ENCODE results near the gene KNSTRN. TPM values are rescaled to one million over a fixed set of nuclear protein-coding genes. Genes with fewer than 3 reads are reported as not detected.
A peak's percentile ranks its signal among the peaks of the same experiment; 100 is the strongest.

The KNSTRN gene
- total and polyA plus RNA-seq, 2 donors (not counting 1 experiment from before 2014, with no cell fraction given): 22.5 to 30.9 TPM

DNA sequence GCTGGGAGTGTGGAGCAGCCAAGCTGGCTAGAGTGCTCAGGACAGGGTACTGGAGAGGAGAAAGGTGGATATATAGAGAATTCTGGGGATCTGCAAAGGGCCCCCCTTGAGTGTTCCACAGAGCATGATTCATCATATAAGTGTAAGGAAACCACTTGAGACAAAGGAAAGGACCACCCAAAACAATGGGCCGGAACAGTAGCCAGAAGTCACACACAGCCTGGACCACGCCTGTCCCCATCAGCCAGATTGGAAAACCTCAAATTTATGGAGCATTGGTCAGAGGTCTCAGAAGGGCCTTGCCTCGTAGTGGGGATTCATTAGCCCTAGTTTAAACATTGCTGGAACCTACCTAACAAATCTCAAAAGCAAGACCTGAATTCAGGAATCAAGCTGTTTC is 4.9 kb upstream of the KNSTRN start:
- H3K4me1 ChIP-seq (ENCODE audit: control insufficient read depth, extremely low read depth, insufficient read depth, low read length): peaks cover 13% of the 10 kb centered on the region
- TF ChIP-seq EZH2 (IDR thresholded peaks at IDR 0.05; ENCODE audit: low read length, missing control alignments): no peak
- TF ChIP-seq, protein P1, sequence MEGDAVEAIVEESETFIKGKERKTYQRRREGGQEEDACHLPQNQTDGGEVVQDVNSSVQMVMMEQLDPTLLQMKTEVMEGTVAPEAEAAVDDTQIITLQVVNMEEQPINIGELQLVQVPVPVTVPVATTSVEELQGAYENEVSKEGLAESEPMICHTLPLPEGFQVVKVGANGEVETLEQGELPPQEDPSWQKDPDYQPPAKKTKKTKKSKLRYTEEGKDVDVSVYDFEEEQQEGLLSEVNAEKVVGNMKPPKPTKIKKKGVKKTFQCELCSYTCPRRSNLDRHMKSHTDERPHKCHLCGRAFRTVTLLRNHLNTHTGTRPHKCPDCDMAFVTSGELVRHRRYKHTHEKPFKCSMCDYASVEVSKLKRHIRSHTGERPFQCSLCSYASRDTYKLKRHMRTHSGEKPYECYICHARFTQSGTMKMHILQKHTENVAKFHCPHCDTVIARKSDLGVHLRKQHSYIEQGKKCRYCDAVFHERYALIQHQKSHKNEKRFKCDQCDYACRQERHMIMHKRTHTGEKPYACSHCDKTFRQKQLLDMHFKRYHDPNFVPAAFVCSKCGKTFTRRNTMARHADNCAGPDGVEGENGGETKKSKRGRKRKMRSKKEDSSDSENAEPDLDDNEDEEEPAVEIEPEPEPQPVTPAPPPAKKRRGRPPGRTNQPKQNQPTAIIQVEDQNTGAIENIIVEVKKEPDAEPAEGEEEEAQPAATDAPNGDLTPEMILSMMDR (conservative IDR thresholded peaks at IDR 0.05 in 1 of 2, IDR thresholded peaks at IDR 0.05 in 1 of 2; ENCODE audit: low read depth in 1 of 2, low read length in 2 of 2): no peak
- H3K27me3 ChIP-seq (ENCODE audit: control insufficient read depth, insufficient read depth, low read length): no peaks in the 10 kb centered on the region
- H4K20me1 ChIP-seq (ENCODE audit: control insufficient read depth, extremely low read depth, insufficient read depth, low read length): no peaks in the 10 kb centered on the region
- H3K4me3 ChIP-seq (replicated peaks in 1 of 4; ENCODE audit: control extremely low read depth in 1 of 4, insufficient read depth in 1 of 4, low read depth in 3 of 4, low read length in 4 of 4): no peak overlapping the region
- no peaks in the 10 kb centered on the region for H3K36me3 ChIP-seq (ENCODE audit: control insufficient read depth, insufficient read depth, low read length)
- no peaks in the 10 kb centered on the region for H3K9me3 ChIP-seq (ENCODE audit: control insufficient read depth, insufficient read depth, low read depth, low read length)
- no peak overlapping the region for H2AFZ ChIP-seq (ENCODE audit: low read length)
- H3K79me2 ChIP-seq (ENCODE audit: control insufficient read depth, insufficient read depth, low read length): no peaks in the 10 kb centered on the region
- H3K27ac ChIP-seq (ENCODE audit: insufficient read depth, low read length): no peak overlapping the region
- H3K4me2 ChIP-seq (ENCODE audit: extremely low read depth, insufficient read depth, low read length): no peak overlapping the region
- no peak for DNase-seq (ENCODE audit: low read depth in 2 of 2)
- no peak overlapping the region for H3K9ac ChIP-seq (ENCODE audit: insufficient read depth, low read length)

DNA sequence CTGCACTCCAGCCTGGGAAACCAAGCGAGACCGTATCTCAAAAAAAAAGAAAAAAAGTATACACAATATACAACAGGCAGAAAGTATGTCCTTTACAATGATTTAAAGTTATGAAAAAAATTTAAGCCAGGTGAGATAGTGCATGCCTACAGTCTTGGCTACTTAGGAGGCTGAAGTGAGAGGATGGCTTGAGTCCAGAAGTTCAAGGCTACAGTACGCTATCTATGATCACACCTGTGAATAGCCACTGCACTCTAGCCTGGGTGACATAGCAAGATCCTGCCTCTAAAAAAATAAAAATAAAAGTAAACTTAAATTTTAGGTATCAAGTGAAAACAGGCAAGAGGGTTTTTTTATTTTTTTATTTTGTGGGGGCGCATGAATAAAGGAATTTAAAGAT is 3.1 kb upstream of the KNSTRN start:
- no peaks in the 10 kb centered on the region for H3K36me3 ChIP-seq (ENCODE audit: control insufficient read depth, insufficient read depth, low read length)
- H3K4me3 ChIP-seq (replicated peaks in 1 of 4; ENCODE audit: control extremely low read depth in 1 of 4, insufficient read depth in 1 of 4, low read depth in 3 of 4, low read length in 4 of 4): no peak overlapping the region
- no peaks in the 10 kb centered on the region for H3K9me3 ChIP-seq (ENCODE audit: control insufficient read depth, insufficient read depth, low read depth, low read length)
- H3K79me2 ChIP-seq (ENCODE audit: control insufficient read depth, insufficient read depth, low read length): peaks cover 14% of the 10 kb centered on the region
- no peak overlapping the region for H3K9ac ChIP-seq (ENCODE audit: insufficient read depth, low read length)
- H3K27me3 ChIP-seq (ENCODE audit: control insufficient read depth, insufficient read depth, low read length): no peaks in the 10 kb centered on the region
- H3K4me2 ChIP-seq (ENCODE audit: extremely low read depth, insufficient read depth, low read length): peak overlapping the region; percentile 55
- H2AFZ ChIP-seq (ENCODE audit: low read length): no peak overlapping the region
- H4K20me1 ChIP-seq (ENCODE audit: control insufficient read depth, extremely low read depth, insufficient read depth, low read length): no peaks in the 10 kb centered on the region
- peaks cover 14% of the 10 kb centered on the region for H3K4me1 ChIP-seq (ENCODE audit: control insufficient read depth, extremely low read depth, insufficient read depth, low read length)
- no peak for DNase-seq (ENCODE audit: low read depth in 2 of 2)
- H3K27ac ChIP-seq (ENCODE audit: insufficient read depth, low read length): peak overlapping the region; percentile 69
- TF ChIP-seq, protein P1 (conservative IDR thresholded peaks at IDR 0.05 in 1 of 2, IDR thresholded peaks at IDR 0.05 in 1 of 2; ENCODE audit: low read depth in 1 of 2, low read length in 2 of 2): no peak
- TF ChIP-seq EZH2 (IDR thresholded peaks at IDR 0.05; ENCODE audit: low read length, missing control alignments): no peak

DNA sequence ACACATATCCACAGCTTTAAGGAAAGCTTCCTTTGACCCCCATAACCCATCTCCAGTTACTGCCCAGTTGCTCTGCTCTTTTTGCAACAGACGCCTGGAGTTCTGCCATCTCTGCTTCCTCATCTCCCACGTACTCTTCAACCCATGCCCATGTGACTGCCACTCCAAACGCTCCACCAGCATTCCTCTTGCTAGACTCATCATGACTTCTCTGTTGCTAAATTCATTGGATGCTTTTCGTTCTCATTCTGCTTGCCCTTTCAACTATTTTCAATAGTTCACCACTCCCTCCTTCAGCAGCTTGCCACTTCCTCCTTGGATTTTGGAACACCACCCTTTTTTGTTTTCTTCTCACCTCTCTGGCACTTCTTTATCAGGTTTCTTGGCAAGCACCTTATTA is 2.7 kb upstream of the KNSTRN start:
- H3K9ac ChIP-seq (ENCODE audit: insufficient read depth, low read length): no peak overlapping the region
- H3K27ac ChIP-seq (ENCODE audit: insufficient read depth, low read length): peak overlapping the region; percentile 69
- H2AFZ ChIP-seq (ENCODE audit: low read length): no peak overlapping the region

More for the DNA sequence above, 2.7 kb upstream of the KNSTRN start:
- TF ChIP-seq EZH2 (IDR thresholded peaks at IDR 0.05; ENCODE audit: low read length, missing control alignments): no peak
- TF ChIP-seq, protein P1 (conservative IDR thresholded peaks at IDR 0.05 in 1 of 2, IDR thresholded peaks at IDR 0.05 in 1 of 2; ENCODE audit: low read depth in 1 of 2, low read length in 2 of 2): no peak
- peak; percentile 97 to 99 for DNase-seq (ENCODE audit: low read depth in 2 of 2)
- Histone ChIP-seq H4K20me1 (ENCODE audit: control insufficient read depth, extremely low read depth, insufficient read depth, low read length) (no peaks in the 10 kb centered on the region), H3K4me1 (ENCODE audit: control insufficient read depth, extremely low read depth, insufficient read depth, low read length) (peaks cover 15% of the 10 kb centered on the region), H3K36me3 (ENCODE audit: control insufficient read depth, insufficient read depth, low read length) (no peaks in the 10 kb centered on the region), H3K4me2 (ENCODE audit: extremely low read depth, insufficient read depth, low read length) (peak overlapping the region; percentile 55), H3K79me2 (ENCODE audit: control insufficient read depth, insufficient read depth, low read length) (peaks cover 19% of the 10 kb centered on the region), H3K9me3 (ENCODE audit: control insufficient read depth, insufficient read depth, low read depth, low read length) (no peaks in the 10 kb centered on the region), H3K27me3 (ENCODE audit: control insufficient read depth, insufficient read depth, low read length) (no peaks in the 10 kb centered on the region), H3K4me3 (replicated peaks in 1 of 4; ENCODE audit: control extremely low read depth in 1 of 4, insufficient read depth in 1 of 4, low read depth in 3 of 4, low read length in 4 of 4) (no peak overlapping the region)
